GM19463 (cell line): ENCODE measurements around the gene ZFPM1.
"Not testable (repeated sequence)": the region's sequence is repeated elsewhere in the genome, so short reads cannot be mapped to it uniquely, and the experiment has no call there.

ENCODE experiments used
- ATAC-seq: cut with Tn5 transposase; IDR thresholded peaks from one replicate; pipeline ENCODE4 v1.9.1; 2021; ENCODE audit warnings: mild to moderate bottlenecking, moderate library complexity; ENCODE audit not compliant: unreplicated experiment

Gene ZFPM1

DNA sequence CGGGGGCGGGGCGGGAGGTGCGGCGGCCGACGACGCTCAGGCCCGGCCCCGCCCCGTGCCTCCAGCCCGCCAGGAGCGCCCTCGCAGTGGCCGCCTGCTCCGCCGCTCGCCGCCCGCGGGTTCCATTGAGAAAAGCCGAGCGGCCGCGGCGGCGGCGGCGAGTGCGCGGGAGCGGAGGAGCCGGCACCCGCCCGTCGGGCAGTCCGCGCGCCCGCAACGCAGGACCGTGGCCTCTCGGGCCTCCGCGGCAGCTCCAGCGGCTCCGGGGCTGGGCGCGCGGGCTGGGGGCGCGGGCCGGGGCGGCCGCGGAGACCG, at the start of gene ZFPM1:
Gene ZFPM1 (plus strand): TSS at position 64 of the 315 bp plus-strand sequence. CDS start 359 bp downstream, outside the sequence.
- no peak for ATAC-seq

DNA sequence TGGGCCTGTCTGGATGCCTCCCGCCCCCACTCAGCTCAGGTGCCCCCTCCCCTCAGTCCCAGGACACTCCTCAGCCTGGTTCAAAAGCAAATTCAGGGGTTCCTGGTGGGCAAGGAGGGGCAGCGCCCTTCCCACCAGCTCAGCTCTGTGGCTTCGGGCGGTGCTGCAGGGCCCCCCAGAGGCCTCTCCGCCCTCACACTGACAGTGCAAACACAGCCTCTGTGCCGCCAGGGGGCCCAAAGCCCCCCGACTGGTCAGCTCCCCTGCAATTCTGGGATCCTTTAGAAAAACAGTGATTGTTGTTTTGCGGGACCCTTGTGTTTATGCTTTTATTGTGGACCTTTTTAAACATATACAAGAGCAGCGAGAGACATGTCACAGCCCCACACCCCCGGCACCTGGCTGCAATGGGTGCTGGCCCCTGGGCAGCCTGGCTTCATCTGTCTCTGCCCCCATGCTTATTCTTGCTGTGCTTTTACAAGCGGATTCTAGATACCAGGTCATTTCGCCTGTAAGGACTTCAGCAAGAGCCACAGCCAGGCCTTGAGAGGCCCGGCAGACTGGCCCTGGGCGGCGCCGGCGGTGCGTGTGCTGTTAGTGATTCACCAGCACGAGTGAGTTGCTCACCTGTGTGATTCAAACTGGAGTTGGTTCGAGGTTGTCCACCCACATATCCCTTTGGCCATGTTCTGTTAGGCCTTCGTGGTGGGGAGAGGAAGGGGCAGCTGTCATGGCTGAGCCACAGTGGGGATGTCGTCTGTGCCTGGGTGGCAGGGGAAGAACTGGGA, 49.1 kb upstream of the ZFPM1 start:
- ATAC-seq: no peak

DNA sequence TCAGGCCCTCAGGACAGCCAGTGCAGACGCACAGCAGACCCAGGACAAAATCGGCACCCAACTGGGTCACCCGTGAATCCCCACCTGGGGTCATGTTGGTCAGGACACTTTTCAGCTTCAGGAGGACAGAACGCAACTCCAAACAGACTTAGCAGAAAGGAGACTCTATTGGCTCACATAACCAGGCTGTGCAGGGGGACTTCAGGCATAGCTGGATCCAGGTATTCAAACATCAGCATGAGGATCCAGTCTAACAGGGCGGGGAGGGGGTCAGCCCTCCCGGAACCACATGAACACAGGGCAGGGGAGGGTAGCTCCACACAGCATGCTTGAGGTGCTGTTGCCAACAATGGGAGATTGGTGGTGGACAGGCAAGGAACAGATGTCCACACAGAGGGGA, 48.3 kb upstream of the ZFPM1 start:
- no peak for ATAC-seq

DNA sequence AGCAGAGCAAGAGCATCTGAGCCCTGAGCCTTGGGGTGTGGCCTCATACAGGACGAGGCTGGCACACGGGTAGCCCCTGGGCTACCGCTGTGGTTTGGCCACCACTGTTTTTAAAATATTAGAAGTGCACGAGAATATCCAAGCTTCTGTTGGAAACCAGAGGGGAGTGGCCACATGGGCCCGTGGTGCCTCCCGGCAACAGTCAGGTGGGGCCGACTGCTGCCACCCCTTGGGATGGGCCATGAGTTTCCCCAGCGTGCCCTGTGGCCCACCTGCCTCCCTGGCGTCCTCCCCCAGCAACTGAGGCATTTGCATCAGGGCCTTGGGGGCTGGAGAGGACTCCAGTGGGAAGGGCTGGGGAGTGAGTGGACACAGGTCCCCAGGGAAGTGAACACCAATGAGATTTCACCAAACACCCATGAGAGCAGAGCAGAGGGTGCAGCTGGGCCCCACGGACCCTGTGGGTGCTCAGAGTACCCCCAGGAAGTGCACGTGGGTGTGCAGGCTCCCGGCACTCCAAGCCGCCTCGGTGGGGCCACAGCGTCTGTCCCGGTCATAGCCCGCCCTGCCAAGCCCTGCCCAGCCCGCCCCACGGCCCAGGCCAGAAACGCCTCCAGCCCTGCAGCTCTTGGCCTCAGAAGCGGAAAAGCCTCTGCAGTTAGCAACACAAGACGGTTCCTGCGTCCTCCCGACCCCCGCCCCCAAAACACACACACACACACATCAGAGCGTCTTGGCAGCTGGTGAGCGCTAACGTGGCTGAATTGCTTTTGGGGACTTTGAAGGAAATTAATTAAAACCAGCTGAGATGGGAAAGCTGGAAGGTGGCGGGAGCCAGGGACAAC, 47.6 kb upstream of the ZFPM1 start:
- ATAC-seq: no peak

DNA sequence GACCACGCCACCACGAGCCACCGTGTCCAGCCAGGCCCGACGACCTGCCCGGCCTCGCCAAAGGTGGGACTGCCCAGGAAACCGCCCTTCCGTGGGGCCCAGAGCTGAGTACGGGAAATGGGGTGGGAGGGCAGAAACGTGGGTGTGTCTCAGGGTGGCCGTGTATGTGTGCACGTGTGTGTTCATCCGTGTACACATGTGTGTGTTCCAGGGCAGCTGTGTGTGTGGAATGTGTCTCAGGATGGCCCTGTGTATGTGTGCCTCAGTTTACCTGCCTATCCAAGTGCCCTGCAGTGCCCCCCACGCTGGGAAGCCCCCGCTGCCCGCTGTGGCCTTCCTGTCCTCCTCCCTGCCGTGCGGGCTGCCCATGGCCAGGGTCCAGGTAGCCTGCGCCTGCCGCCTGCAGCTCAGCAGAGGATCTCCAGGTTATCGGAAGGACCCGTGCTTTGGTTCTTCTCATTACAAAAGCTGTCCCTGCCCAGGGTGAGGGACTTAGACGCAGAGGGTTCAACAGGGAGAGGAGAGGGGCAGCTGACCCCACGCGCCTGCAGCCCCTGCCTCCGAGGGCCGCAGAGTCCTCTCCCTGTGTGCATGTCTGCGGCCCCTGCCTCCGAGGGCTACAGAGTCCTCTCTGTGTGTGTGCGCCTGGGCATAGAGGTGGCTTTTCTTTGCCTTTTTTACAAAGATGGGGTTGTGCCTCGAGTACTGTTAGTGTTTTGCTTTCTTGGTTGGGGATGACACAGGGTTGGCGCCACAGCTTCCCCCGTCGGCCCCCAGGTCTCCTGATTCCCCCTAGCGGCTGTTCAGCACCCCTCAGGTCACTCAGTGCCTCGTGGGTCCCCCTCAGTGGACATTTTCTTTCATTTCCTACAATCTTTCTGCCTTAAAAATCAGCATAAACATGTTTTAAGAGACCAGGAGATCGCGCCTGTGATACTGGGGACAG, 46.7 kb upstream of the ZFPM1 start:
- ATAC-seq: no peak

DNA sequence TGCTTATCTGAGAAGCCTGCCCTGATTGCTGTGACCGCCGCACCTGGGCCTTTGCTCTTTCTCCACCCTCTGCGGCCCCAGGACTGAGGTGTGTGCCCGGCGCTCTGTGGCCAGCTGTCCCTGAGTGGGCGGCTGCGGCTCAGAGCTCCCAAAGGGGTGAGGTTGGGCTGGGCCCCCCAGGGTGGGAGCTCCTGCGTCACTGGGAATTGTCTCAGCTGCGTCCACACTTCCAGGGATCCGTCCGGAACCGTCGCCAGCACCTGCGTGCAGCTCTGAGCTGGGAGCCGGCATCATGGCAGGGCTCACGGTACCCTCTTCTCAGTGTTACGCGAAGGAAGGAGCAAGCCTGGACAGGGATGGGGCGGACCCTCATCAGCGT, 46.0 kb upstream of the ZFPM1 start:
- no peak for ATAC-seq

DNA sequence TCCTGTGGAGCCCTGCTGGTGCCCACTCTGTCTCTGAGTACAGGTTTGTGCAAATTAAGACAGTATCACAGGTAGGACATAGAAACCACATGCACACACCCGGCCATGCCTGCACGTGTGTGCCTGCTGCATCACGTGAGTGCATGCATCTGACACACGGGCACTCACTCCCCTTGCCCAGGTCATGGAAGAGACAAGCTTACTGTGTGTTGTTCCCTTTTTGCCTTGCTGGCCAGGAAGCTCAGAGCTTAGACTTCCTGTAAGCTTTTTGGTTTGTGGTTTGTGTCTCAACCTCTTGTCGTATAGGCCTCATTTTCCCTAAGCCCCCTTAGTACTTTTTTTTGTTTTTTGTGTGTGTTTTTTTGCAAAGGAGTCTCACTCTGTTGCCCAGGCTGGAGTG, 45.3 kb upstream of the ZFPM1 start:
- ATAC-seq: no peak

DNA sequence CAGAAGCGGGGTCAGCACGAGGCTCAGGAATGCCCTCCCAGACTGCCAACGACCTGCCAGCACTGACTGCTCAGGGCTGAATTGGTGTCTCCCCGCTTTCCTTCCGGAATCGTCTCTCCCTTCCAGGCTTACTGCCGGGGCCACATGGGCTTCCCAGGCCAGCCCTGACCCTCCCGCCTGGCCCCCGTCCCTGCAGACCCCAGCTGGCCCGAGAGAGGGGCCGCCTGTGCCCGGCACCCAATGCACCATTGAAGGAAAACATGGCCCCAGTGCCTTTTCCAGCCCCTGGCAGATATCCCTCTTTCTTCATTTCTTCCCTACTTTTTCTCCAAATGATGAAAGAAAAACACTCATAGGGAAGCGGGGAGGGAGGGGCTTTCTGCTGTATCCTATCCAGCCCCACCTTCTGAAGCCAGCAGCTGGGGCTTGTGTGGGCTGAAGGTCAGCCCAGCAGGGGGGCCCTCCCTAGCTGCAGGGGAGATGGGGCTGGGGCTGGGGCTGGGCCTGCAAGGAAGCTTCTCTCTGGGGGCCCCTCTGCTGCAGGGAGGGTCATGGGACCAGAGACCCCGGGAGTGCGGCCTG, 44.4 kb upstream of the ZFPM1 start:
- no peak for ATAC-seq

DNA sequence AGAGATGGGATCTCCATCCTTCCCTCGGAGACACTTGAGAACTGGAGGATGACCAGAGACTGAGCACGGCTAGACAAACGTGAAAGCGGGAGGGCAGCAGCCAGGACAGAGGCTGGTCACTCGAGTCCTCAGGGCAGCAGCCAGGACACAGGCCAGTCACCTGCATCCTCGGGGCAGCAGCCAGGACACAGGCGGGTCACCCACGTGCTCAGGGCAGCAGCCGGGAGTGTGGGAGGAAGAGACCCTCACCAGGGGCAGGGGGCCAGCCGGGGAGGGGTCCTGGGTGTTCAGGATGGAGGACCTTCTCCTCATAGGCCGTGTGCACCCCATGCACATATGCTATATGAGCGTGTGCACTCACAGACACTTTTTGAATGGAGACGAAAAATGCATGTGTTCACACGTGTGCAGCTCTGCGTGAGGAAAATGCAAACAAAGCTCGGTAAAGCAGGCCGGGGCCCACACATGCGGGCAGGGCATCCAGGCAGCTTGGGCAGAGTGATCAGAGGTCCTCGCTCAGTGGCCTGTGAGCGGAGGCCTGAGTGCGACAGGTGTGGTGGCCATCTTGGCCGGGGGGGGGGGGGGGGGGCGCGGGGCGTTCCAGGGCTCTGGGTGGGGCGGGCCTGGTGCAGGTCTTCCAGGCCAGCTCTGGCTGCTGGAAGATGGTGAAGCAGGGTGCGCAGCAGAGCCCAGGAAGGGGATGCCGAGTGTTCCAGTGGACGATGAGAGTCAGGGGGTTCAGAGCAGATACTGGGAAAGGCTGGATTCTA, 43.6 kb upstream of the ZFPM1 start:
- ATAC-seq: no peak

DNA sequence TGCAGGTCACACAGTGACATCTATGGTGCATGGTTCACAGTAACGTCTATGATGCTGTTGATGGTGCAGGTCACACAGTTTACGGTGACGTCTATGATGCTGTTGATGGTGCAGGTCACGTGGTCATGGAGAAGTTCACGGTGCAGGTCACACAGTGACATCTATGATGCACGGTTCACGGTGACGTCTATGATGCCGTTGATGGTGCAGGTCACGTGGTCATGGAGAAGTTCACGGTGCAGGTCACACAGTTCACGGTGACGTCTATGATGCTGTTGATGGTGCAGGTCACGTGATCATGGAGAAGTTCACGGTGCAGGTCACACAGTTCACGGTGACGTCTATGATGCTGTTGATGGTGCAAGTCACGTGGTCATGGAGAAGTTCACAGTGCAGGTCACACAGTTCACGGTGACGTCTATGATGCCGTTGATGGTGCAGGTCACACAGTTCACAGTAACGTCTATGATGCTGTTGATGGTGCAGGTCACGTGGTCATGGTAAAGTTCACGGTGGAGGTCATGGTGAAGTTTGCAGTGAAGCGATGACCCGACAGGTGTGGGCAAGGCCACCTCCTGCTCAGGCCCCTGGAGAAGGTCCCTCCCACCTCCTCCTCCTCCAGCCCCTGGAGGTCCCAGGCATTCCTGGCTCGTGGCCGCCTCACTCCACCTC, 42.6 kb upstream of the ZFPM1 start:
- not testable (repeated sequence) for ATAC-seq

DNA sequence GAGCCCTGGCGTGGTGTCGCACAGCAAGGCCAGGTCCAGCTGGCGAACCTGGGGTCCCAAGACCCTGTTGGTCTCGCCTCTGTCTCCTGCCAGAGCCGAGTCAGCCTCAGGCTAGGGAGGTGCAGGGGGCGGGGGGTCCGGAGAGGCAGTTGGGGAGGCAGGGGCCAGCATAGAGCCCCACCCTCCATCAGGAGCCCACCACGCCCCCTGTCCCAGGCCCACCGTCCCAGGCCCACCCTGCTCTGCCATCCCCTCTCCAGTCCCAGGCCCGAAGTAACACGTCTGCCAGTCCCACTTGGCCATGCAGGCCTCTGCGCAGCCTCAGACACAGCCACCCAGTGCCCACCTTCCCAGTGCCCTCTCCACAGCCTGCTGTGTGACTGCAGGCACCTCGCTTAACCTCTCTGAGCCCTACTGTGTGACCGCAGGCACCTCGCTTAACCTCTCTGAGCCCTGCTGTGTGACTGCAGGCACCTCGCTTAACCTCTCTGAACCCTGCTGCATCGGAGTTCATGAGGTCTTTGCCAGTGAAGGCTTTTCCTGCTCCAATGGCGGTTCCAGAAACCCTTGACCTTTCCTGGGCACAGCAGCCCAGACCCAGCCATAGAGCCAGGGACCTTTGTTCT, 41.0 kb upstream of the ZFPM1 start:
- ATAC-seq: no peak

DNA sequence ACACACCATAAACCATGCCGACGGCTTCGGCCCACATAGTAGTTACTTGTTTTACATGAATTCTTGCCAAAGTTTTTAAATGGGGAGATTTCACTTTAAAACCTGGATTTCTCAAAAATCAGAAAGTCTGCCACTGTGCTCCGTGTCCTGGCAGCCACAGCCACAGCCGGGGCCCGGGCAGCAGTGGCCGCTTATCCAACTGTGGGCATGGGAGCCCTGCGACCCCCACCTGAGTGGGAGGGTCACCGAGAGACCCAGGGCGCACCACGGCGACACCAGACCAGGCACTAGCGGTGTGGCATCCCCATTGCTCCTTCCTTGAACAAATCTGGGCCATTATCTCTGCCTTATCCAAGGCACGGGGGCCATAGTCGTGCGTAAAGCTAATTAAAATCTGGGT, 40.3 kb upstream of the ZFPM1 start:
- no peak for ATAC-seq

DNA sequence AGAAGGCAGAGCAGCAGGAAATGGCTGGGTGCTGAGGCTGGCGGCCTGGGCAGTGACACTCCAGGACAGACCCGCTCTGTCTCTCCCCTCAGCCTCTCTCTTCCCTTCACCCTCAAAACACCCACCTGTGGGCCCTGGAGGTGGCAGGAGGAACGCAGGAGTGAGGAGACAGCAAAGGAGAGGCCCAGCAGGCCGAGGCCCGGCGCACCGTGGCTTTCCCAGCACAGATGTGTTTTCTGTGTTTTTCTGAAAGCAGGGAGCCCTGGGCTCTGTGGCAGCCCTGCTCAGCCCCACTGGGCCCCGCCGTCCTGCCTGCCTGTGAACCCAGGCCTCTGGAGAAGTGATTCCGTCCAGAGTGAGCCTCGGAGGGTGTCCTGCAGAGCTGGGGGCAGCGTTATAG, 39.8 kb upstream of the ZFPM1 start:
- ATAC-seq: no peak

DNA sequence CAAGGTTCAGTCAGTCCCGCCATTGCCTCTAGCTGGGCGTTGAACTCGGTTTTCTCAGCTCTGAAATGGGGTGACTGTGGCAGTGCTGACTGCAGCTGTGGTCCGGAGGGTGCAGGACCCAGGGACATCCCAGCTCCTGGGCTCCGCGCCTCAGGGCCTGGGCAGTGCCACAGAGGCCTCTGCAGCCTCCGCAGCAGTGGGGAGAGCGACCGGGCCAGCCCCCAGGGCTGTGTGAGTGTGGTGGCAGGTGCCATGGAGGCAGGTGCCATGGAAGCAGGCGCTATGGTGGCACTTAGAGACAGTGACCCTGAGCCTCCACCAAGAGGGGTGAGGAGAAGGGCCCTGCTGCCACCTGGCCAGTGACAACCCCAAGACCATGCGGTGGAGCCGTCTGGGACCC, 39.4 kb upstream of the ZFPM1 start:
- ATAC-seq: no peak

DNA sequence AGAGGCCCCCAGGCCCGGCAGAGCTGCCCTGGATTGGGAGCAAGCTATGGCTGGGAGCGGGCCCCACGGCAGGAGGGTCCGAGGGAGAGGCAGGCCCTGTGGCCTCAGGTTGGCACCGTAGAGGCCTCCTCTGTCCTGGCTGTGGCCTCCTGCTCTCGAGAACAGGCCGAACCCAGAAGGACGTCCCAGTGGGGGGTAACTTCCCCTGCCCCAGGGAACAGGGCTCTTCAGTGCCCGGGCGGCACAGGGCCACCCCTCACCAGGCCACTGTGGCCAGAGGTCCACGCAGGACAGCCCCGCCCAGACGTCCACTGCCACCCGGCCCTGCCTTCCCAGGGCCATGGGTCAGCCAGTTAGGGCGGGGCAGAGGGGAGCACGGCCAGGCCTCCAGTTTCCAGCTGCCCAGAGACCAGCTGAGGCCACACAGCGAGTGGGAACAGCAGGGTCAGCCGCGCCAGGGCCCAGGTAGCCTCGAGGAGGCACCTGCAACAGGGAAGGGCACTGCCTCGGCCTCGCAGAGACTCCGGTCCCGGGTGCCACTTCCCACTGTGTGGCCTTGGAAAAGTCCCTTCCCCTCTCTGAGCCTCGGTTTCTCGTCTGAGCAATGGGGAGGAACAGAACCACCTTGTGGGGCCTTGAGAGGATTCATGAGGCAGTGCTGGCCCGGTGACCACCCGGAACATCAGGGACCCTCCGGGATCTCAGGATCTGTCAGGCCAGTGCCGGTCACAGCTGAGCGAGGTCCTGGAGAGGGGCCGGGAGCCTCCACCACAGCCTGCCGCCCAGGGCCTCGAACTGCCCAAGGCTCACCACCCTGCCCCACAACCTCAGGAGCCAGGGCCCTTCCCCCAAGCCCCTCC, 38.3 kb upstream of the ZFPM1 start:
- ATAC-seq: no peak

DNA sequence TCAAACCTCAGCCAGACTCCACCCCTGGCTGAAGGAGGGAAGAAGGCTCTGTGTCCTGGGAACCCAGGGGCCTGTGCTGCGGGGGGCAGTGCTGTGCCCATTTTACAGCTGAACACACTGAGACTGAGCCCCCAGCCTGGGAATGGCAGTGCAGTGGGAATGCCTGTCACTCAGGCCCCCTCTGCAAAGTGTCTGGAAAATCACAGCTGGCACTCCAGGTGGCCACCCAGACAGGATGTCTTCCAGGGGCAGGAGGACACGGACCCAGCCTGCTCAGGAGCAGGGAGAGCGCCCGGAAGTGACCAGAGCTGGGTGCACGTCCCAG, 37.7 kb upstream of the ZFPM1 start:
- ATAC-seq: no peak

DNA sequence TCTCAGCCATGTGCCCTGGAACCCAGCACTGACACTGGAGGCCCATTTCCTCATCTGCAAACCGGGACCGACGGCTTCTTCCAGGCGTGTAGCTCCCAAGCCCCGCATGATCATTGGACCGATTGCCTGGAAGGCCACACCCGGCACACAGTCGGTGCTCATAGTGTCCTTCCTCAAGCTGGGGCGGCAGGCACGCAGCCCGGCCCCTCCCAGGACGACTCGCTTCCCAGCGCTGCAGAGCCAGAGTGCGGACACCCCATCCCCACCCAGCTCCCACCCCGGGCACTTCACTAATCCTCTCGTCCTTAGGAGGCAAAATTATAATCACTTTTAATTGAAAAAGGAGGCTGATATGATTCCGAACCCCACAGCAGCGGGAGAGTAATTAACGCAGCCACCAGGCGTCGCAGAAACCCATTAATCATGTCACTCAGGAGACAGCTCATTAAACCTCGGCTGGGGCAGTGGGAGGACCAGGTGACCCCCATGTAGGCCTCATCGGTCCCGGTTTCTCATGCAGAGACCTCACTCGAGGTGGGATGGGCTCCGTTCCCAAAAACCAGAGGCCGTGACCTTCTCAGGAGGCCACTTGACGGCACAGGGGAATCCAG, 37.3 kb upstream of the ZFPM1 start:
- no peak for ATAC-seq

DNA sequence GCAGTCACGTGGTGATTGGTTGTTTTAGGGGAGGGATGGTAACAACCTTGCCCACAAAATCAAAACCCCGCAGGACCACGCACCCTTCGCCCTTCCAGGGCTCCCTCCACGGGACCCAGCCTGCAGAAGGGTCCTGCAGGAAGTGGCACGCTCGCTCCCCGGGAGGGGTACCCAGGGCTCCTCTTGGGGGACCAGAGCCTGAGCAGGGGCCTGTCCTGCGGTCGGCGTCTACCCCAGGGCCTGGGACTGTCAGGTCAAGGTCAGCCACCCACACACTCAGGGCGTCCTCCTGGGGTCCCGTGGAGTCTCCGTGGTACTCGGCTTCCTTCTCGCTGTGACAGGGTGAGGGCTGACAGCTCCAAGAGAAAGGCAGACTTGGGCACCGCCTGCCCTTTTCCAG, 36.4 kb upstream of the ZFPM1 start:
- ATAC-seq: no peak
